ENCODE data around the gene SLC25A27.

Gene SLC25A27

GRCh38 chr6:46652603-46653438, at the start of gene SLC25A27, which contains the start of gene CYP39A1:
Gene SLC25A27, plus strand, starts transcription at chr6:46652975. Its CDS starts 218 bp downstream, at chr6:46653193.
Gene CYP39A1, minus strand, starts transcription at chr6:46652818. Its CDS starts 236 bp downstream, at chr6:46652582.
- H3K27ac ChIP-seq: peak within 1 kb of the TSS; percentile 75
- TF ChIP-seq CTCF (conservative IDR thresholded peaks at IDR 0.05): no peak

GRCh38 chr6:46605091-46605797, 47.5 kb upstream of the SLC25A27 start:
- no peak overlapping the region for H3K27ac ChIP-seq

GRCh38 chr6:46606338-46606737, 46.4 kb upstream of the SLC25A27 start:
- no peak overlapping the region for H3K27ac ChIP-seq
- no peak for TF ChIP-seq CTCF (conservative IDR thresholded peaks at IDR 0.05)

More at GRCh38 chr6:46605091-46605797, 47.5 kb upstream of the SLC25A27 start:
- no peak for TF ChIP-seq CTCF (conservative IDR thresholded peaks at IDR 0.05)

- H3K27ac ChIP-seq: no peak overlapping the region
- TF ChIP-seq CTCF (conservative IDR thresholded peaks at IDR 0.05): no peak
Measured at GRCh38 chr6:46610862-46611553, 41.8 kb upstream of the SLC25A27 start.

- no peak for TF ChIP-seq CTCF (conservative IDR thresholded peaks at IDR 0.05)
Measured at GRCh38 chr6:46612645-46613044, 40.1 kb upstream of the SLC25A27 start.

GRCh38 chr6:46618726-46619125, 34.0 kb upstream of the SLC25A27 start:
- H3K27ac ChIP-seq: no peak overlapping the region
- TF ChIP-seq CTCF (conservative IDR thresholded peaks at IDR 0.05): no peak

More at GRCh38 chr6:46612645-46613044, 40.1 kb upstream of the SLC25A27 start:
- H3K27ac ChIP-seq: no peak overlapping the region
